RKO (cell line): ENCODE measurements around the gene CAPN13.

Experiments
- DNase-seq: peaks from one replicate; pipeline ENCODE4 v3.0.0-alpha.2; 2016; ENCODE audit warnings: low spot score

Gene CAPN13

GRCh38 chr2:30786923-30787685 lies 20.1 kb downstream of the CAPN13 start:
- no peak for DNase-seq

GRCh38 chr2:30784682-30785081 lies 22.6 kb downstream of the CAPN13 start:
- no peak for DNase-seq

DNA sequence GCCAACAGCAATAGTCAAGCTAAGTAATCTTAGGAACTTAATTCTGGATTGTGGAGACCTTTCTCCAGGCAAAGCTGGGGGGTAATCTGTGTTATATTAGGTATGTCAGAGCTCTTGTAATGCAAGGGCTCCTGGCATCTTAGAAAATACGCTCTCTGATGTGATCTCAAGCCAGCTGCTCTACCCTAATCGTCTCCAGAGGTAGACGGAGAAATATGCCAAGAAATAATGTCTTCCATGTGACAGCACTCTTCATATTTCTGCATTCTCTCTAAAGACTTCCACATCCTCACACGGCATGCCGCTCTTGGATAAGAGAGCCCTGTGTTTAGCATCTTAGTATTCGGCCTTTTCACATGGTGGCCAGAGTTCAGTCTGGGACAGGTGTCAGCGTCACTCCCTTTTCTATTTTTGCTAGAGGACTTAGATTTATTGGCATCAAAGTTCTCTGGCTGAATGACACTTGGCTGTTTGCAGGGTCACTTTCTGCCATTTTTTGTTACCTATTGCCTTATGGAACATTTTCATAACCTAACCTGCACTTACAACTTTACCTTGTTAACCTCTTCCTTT lies 25.2 kb downstream of the CAPN13 start:
- DNase-seq: no peak

- DNase-seq: no peak
Measured at GRCh38 chr2:30781451-30781850, 25.8 kb downstream of the CAPN13 start.

- no peak for DNase-seq
Measured at GRCh38 chr2:30780776-30781330, 26.4 kb downstream of the CAPN13 start.

- no peak for DNase-seq
Measured at GRCh38 chr2:30778611-30779010, 28.6 kb downstream of the CAPN13 start.

DNA sequence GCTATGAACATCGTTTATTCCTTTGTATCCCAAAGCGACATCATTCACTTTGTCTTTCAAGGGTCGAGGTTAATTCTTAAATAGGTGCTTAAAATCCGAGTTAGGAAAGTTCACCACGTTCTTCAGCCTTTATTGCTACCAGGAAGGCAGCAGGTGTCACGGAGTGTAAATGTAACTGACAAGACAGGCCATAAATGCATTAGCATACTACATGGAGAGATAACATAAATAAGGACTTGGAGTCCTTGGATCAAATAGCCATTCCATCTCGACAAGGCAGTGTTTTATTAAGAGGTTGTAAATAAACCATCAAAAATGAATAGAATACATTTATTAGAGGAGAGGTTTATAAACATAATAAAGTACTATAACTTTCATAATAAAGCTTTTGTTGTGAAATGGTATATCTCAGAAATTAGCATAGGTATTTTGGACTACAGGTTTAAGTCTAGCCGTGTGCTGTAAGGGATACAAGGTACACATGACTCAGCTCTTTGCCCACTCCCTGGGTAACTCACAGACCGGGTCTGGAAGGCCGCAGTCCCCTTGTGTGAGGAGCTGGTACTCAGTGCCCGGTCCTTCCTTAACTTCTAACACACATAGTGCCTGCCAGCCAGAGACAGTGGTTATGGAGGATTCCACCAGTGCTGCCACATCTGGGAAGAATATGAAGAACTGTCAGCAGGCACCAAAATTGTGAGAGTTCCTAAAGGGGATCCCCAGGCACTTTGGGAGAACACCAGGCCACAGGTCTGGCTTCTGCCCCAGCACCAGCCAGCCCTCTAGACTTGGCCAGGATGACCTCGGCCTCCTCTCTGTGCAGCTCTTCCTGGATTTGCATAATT lies 29.4 kb downstream of the CAPN13 start:
- DNase-seq: no peak

- DNase-seq: no peak
Measured at GRCh38 chr2:30776831-30777635, 30.2 kb downstream of the CAPN13 start.

GRCh38 chr2:30775833-30776232 lies 31.4 kb downstream of the CAPN13 start:
- DNase-seq: no peak

- DNase-seq: no peak
Measured at GRCh38 chr2:30772021-30772705, 35.1 kb downstream of the CAPN13 start.

GRCh38 chr2:30770816-30771576 lies 36.2 kb downstream of the CAPN13 start:
- DNase-seq: no peak

- no peak for DNase-seq
Measured at GRCh38 chr2:30769891-30770462, 37.3 kb downstream of the CAPN13 start.

- no peak for DNase-seq
Measured at GRCh38 chr2:30769481-30769780, 37.8 kb downstream of the CAPN13 start.

- DNase-seq: no peak
Measured at GRCh38 chr2:30768708-30769480, 38.4 kb downstream of the CAPN13 start.

- no peak for DNase-seq
Measured at GRCh38 chr2:30768036-30768686, 39.1 kb downstream of the CAPN13 start.

- DNase-seq: no peak
Measured at GRCh38 chr2:30766666-30767065, 40.6 kb downstream of the CAPN13 start.

DNA sequence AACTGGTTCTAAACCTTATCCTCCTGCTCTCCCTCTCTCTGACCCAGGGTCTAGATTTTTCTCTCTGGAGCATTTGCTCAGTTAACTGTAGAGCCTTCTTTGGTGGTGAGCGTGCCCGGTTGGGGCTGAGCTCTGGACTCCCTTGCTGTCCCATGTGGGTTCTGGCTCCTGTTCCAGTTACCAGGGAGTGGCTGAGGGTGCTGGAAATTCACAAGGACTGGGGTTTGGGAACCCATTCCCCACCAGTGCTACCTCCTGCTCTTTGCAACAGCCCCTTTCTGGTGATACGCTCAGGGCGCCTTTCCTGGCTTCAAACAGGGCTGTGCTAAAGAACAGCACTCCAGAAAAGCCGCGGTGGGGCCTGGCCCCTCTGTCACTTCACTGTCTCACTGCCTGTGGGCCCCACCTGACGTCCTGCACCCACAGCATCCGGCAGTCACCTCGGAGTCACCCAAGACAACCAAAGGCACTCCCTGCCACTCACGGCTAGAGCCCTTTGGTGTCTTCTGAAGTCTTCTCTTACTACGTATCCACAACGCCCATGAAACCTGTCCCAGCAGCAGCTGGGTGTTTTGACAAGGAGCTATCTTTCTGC lies 41.3 kb downstream of the CAPN13 start:
- DNase-seq: no peak

DNA sequence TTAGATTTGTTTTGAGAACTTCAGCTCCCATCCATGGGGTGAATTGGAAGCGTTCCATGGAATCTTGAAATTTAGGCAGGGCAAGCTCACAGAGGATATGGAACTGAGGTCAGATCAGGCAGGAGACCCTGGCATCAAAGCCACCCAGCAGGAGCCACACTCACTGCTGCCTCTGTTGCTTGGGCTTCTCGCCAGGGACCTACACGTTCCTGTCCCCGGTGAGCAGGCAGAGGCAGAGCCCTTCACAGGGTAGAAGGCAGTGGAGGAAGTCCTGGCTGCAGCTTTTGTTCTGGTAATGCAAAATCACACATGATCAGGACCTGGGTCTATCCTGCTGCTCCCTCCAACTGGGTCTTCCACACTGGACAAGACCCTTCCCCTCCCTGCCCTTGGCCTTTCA lies 42.1 kb downstream of the CAPN13 start:
- no peak for DNase-seq
